Loucy (cell line): Measurements from ENCODE around the gene CNIH3.

Source experiments
- H2AFZ ChIP-seq: fragments of 200-600 bp; sonication (generic); 2 replicates; pipeline ENCODE4 v1.6.0; 2016; ENCODE audit warnings: antibody characterized with exemption, mild to moderate bottlenecking, low read length, moderate library complexity
- H3F3A ChIP-seq: fragments of 200-600 bp; 2 replicates; pipeline ENCODE4 v1.6.0; 2016; ENCODE audit warnings: antibody characterized with exemption, low read depth, mild to moderate bottlenecking
- H3K27me3 ChIP-seq: fragments of 200-600 bp; sonication (generic); 2 replicates; pipeline ENCODE4 v1.6.1; 2014; ENCODE audit warnings: low read length, mild to moderate bottlenecking; ENCODE audit not compliant: insufficient read depth, poor library complexity, severe bottlenecking
- H3K36me3 ChIP-seq: fragments of 200-600 bp; sonication (generic); 2 replicates; pipeline ENCODE4 v1.6.1; 2016; ENCODE audit warnings: low read length; ENCODE audit not compliant: insufficient read depth
- H3K4me1 ChIP-seq: fragments of 200-600 bp; sonication (generic); 2 replicates; pipeline ENCODE4 v1.5.1; 2014; ENCODE audit warnings: low read length, mild to moderate bottlenecking; ENCODE audit not compliant: insufficient read depth, poor library complexity, severe bottlenecking
- H3K4me2 ChIP-seq: fragments of 200-600 bp; sonication (generic); 2 replicates; pipeline ENCODE4 v1.6.0; 2014; ENCODE audit warnings: antibody characterized with exemption, low read length, low read depth, mild to moderate bottlenecking; ENCODE audit not compliant: poor library complexity, severe bottlenecking
- H3K4me3 ChIP-seq: fragments of 200-600 bp; sonication (generic); 2 replicates; pipeline ENCODE4 v1.5.1; 2014; ENCODE audit warnings: low read length, mild to moderate bottlenecking, mixed read lengths; ENCODE audit not compliant: poor library complexity, severe bottlenecking
- H3K79me2 ChIP-seq: fragments of 200-600 bp; sonication (generic); 2 replicates; pipeline ENCODE4 v1.6.1; 2014; ENCODE audit warnings: low read length; ENCODE audit not compliant: insufficient read depth
- H3K9ac ChIP-seq: fragments of 200-600 bp; sonication (generic); 2 replicates; pipeline ENCODE4 v1.6.0; 2014; ENCODE audit warnings: mild to moderate bottlenecking, low read depth, low read length, moderate library complexity; ENCODE audit not compliant: poor library complexity, severe bottlenecking
- H3K9me2 ChIP-seq: fragments of 200-600 bp; sonication (generic); replicated peaks from 2 replicates; pipeline ENCODE4 v1.6.1; 2016; ENCODE audit warnings: low read depth, low read length, mixed read lengths
- H3K9me3 ChIP-seq: fragments of 200-600 bp; sonication (generic); 2 replicates; pipeline ENCODE4 v1.6.1; 2014; ENCODE audit warnings: mild to moderate bottlenecking, antibody characterized with exemption, low read length, low read depth; ENCODE audit not compliant: insufficient read depth
- H4K20me1 ChIP-seq: fragments of 200-600 bp; sonication (generic); 2 replicates; pipeline ENCODE4 v1.6.0; 2014; ENCODE audit warnings: antibody characterized with exemption, low read length, mild to moderate bottlenecking; ENCODE audit not compliant: insufficient read depth, poor library complexity, severe bottlenecking
- EZH2phosphoT487 ChIP-seq: fragments of 200-600 bp; IDR thresholded peaks from 2 replicates; pipeline ENCODE4 v1.6.1; 2018; ENCODE audit warnings: antibody characterized with exemption, mild to moderate bottlenecking, moderate library complexity, borderline replicate concordance
- TF ChIP-seq, protein P1 (sequence below): fragments of 200-600 bp; sonication (generic); conservative IDR thresholded peaks from 2 replicates; pipeline ENCODE4 v1.5.1; 2014; ENCODE audit warnings: mild to moderate bottlenecking, antibody characterized with exemption, low read length

Gene CNIH3

DNA sequence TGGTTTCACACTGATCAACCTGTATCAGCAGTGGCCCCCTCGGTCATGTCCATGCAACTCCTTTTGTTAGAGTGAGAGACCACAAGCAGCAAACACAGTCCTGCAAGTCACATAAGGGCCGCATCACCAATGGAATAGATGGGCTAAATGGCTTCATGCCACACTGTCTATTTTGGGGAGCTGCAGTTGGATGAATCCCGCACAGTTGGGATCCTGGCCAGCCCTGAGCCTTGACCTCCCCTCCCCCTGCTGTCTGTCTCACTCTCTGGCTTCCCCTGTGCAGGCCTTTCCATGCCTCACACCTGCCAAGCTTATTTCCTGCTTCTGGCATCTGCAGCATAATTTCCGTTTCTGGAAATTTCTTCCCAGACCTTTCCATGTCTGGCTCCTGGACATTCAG is 57.0 kb downstream of the CNIH3 start:
- Histone ChIP-seq H3K4me2 (no peak overlapping the region), H4K20me1 (no peaks in the 10 kb centered on the region), H3F3A (no peaks in the 10 kb centered on the region), H3K9me3 (no peaks in the 10 kb centered on the region), H3K79me2 (no peaks in the 10 kb centered on the region), H3K36me3 (no peaks in the 10 kb centered on the region), H3K27me3 (no peaks in the 10 kb centered on the region), H3K9ac (no peak overlapping the region), H3K9me2 (no peaks in the 10 kb centered on the region), H3K4me3 (no peak overlapping the region), H3K4me1 (peaks cover 11% of the 10 kb centered on the region), H2AFZ (no peak overlapping the region)
- TF ChIP-seq EZH2phosphoT487, result no peak
- TF ChIP-seq, protein P1, sequence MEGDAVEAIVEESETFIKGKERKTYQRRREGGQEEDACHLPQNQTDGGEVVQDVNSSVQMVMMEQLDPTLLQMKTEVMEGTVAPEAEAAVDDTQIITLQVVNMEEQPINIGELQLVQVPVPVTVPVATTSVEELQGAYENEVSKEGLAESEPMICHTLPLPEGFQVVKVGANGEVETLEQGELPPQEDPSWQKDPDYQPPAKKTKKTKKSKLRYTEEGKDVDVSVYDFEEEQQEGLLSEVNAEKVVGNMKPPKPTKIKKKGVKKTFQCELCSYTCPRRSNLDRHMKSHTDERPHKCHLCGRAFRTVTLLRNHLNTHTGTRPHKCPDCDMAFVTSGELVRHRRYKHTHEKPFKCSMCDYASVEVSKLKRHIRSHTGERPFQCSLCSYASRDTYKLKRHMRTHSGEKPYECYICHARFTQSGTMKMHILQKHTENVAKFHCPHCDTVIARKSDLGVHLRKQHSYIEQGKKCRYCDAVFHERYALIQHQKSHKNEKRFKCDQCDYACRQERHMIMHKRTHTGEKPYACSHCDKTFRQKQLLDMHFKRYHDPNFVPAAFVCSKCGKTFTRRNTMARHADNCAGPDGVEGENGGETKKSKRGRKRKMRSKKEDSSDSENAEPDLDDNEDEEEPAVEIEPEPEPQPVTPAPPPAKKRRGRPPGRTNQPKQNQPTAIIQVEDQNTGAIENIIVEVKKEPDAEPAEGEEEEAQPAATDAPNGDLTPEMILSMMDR, result no peak

DNA sequence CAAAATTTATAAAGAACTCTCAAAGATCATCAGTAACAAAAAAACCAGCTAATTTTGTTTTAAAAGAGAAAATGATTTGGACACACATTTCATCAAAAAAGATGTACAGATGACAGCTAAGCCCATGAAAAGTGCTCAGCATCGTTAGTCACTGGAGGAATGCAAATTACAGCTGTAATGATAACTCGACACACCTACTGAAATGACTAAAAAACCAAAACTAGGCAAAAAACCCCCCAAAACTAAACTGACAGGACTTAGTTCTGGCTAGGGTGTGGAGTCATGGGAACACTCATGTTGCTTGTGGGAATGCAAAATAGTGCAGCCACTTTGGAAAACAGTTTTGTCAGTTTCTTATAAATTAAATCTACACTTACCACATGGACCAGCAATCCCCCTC is 59.5 kb downstream of the CNIH3 start:
- Histone ChIP-seq H3F3A (no peaks in the 10 kb centered on the region), H3K36me3 (peaks cover under 1% of the 10 kb centered on the region; the same call in 1 of the 2 replicates), H3K9me2 (no peaks in the 10 kb centered on the region), H3K4me3 (no peak overlapping the region), H3K27me3 (no peaks in the 10 kb centered on the region), H3K4me1 (peaks cover 11% of the 10 kb centered on the region), H3K79me2 (no peaks in the 10 kb centered on the region), H3K9ac (no peak overlapping the region), H3K9me3 (no peaks in the 10 kb centered on the region), H2AFZ (no peak overlapping the region), H3K4me2 (no peak overlapping the region), H4K20me1 (no peaks in the 10 kb centered on the region)
- TF ChIP-seq EZH2phosphoT487, result no peak
- TF ChIP-seq, protein P1, result no peak

DNA sequence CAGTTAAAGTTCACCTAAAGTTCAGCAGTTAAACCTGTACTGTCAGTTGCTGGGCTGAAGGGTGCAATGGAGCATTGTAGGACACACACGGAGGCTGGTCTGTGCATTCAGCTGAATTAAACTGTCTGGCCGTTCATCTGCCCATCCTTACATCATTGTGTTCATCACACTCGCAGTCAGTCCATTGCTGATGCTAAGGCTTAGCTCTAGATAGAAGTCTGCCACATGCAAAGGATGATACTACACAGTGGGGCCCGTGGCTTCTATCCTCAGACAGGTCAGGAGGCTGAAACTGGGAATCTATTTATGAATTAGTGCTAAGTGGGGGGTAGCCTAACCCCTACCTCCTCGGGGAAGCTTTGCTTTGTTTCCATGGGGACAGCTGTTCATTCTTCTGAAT is 60.4 kb downstream of the CNIH3 start:
- no peaks in the 10 kb centered on the region for H3K79me2 ChIP-seq
- H2AFZ ChIP-seq, result no peak overlapping the region
- H3K4me2 ChIP-seq, result no peak overlapping the region
- H3K4me3 ChIP-seq, result no peak overlapping the region
- peaks cover 9% of the 10 kb centered on the region; the same call in 1 of the 2 replicates for H3K36me3 ChIP-seq
- H3K4me1 ChIP-seq, result peaks cover 6% of the 10 kb centered on the region
- no peaks in the 10 kb centered on the region for H3K9me2 ChIP-seq
- no peaks in the 10 kb centered on the region for H3F3A ChIP-seq
- TF ChIP-seq, protein P1, result no peak
- no peak for TF ChIP-seq EZH2phosphoT487
- H3K27me3 ChIP-seq, result no peaks in the 10 kb centered on the region
- no peaks in the 10 kb centered on the region for H4K20me1 ChIP-seq
- no peak overlapping the region for H3K9ac ChIP-seq
- no peaks in the 10 kb centered on the region for H3K9me3 ChIP-seq
